Femur (tissue), 1 donor: ENCODE data around the gene BCLAF1.
"Not testable (repeated sequence)": the region's sequence is repeated elsewhere in the genome, so short reads cannot be mapped to it uniquely, and the experiment has no call there.

ENCODE experiments used
- DNase-seq: peaks from one replicate; pipeline ENCODE4 v3.0.0-alpha.2; 2017

Gene BCLAF1

DNA sequence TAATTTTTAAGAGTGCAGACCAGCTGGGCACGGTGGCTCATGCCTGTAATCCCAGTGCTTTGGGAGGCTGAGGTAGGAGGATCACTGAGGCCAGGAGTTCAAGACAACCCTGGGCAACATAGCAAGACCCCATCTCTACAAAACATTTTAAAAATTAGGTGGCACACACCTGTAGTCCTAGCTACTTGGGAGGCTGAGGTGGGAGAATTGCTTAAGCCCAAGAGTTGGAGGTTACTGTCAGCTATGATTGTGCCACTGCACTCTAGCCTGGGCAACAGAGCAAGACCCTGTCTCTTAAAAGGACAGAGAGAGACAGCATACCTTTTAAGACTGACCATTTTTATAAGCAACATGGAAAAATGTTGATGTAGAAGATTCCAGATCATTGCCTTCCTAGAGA lies 18.8 kb upstream of the BCLAF1 start:
- not testable (repeated sequence) for DNase-seq

DNA sequence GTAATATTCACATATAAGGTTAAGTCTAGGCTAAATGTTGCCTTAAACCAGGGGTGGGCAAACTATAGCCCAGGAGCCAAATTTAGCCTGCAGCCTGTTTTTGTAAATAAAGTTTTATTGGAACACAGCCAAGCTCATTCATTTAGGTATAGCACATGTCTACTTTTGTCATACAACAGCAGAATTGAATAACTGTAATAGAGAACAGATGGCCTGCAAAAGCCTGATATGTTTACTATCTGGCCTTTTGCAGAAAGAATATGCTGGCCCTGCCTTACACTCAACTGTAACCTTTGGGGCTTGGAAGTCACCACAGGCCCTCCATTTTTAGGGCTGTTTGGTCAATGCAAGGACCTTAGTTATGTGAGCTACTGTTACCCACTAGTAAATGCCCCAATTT lies 17.7 kb upstream of the BCLAF1 start:
- DNase-seq: no peak

DNA sequence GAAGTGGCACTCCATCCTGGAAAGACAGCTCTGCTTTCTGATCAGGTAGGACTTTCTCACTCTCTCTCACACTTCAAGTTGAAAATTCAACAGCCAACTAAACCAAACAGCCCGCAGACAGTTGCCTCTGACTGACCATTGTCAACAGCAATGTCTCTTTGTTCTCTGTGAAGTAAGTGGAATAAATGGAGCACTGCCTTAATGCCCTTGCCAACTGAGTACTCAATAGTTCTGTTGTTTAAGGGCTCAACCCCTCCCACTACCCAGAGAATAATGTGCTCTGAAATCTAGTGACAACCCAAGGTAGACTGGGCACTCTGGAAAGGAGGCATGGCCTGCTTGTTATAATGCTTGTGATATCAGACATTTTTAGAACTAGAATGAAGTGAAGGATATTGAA lies 16.8 kb upstream of the BCLAF1 start:
- DNase-seq: no peak

DNA sequence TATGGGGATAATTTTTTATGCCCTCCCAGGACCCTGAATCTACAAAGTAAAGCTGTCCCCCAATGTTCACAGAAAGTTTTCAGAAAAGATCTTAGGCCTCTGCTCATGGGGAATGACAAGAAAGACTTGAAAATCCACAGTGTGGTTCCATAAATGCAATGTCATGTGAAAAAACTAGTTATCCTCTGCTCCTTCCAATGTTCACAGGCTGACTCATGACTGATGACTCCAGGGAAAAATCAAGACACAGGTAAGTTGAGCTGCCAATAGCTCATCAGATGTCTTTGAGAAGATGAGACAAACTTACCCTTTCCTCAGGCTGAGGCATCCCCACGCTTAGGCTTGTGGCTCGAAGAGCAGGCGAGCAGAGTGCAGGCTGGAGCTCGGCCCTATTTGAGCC lies 14.8 kb upstream of the BCLAF1 start:
- no peak for DNase-seq

DNA sequence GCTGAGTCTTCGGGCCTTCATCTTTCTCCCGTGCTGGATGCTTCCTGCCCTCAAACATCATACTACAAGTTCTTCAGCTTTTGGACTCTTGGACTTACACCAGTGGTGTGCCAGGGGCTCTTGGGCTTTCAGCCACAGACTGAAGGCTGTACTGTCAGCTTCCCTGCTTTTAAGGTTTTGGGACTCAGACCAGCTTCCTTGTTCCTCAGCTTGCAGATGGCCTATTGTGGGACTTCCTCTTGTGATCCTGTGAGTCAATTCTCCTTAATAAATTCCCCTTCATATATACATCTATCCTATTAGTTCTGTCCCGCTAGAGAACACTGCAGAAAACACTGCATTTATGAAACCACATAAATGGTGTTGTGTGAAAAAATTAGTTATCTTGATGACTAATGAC lies 13.9 kb upstream of the BCLAF1 start:
- DNase-seq: no peak

DNA sequence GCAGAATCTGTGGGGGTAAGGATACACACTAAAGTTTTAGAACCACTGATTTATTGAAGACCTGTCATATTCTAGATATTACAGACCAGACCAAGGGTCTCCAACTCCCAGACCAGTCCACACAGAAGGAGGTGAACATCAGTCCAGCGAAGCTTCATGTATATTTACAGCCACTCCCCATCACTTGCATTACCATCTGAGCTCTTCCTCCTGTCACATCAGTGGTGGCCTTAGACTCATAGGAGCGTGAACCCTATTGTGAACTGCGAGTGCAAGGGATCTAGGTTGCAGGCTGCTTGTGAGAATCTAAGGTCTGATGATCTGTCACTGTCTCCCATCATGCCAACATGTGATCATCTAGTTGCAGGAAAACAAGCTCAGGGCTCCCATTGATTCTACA lies 5.0 kb upstream of the BCLAF1 start:
- no peak for DNase-seq

DNA sequence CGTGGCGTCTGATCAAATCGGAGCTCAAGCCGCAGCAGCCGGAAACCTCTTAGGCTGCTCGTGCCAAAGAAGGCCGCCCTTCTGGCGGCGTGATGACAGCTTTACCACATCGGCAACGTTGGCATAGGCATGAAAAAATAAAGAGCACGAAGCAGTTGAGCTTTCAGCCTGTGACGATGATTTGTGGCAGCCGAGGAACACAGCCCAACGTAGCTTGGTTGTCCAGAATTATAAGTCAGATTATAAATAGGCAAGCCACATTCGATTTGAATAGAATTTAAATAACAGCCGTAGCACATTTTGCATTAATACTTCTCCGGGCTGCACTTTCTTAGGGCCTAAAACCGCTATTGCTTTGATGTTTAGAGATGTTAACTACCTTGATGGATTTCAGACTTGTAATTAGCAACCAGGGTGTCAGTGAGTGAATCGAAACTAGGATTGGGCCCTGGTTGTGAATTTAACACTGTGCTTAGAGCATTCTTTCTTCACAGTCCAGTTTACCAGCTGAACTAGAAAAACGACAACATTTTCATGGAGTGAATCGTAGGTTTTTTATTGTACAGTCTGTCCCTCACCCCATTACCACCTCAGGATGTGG lies 864 bp upstream of the BCLAF1 start:
- DNase-seq: peak; percentile 93

DNA sequence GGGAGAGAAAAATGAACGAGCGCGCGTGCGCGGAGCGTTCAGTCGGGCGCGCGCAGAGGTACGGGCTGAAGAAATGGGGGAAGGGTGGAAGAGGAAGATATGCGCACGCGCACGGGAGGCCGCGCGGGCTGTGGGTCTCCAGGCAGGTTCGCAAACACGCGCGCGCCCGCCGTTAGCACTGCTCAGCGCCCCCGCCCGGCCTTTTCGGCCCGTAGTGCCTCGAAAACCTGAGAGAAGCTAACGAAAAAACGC lies 393 bp downstream of the BCLAF1 start:
- peak; percentile 96 for DNase-seq

DNA sequence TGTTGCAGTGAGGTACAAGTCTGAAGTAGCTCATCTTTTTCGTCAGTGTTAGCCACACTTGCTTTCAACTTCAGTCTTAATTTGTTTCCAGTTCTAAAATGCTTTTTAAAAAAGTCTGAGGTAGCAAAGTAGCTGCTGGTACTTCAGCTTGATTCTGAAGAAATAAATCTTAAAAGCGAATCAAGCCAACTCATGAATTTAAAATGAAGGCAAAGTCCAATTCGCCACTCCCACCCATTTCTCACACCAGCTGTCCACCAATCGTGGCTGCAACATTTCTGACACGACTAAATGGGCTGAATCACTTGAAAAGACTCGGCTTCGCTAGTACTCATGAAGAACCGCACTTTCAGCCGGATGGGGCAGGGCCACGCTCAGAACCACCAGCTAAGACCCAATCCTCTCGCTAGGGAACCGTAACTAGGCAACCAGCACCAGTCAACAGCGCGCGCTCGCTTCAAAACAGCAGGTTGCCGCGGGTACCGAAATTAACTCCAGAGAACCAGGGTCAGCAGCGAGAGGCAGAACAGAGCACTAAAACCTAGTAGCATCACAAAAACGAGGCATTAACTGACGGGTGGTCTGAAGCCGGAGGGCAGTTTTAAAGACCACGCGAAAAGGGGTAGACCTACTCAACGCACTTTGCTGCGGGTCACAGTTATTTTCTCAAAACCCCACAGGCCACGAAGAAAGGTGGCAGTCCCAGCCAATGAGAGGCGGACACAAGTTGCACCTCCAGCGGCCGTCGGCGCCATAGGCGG lies 900 bp downstream of the BCLAF1 start:
- peak; percentile 89 for DNase-seq

DNA sequence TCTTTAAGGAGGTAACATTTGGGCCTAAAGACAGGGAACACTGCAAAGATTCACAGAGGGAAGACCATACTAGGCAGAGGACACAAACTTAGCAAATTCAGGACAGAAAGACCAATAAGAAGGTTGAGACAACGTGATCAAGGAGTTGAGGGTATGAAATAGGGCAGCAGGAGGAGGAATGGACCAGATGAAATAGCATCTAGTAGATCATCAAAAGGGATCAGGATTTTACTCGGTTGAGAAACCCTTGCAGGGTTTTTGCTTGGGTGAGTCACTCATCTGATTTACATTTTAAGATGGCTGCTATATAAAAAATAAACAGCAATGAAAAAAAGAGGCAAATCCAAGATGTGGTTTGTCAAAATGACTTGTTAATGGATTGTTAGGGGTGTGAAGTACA lies 4.7 kb downstream of the BCLAF1 start:
- no peak for DNase-seq

DNA sequence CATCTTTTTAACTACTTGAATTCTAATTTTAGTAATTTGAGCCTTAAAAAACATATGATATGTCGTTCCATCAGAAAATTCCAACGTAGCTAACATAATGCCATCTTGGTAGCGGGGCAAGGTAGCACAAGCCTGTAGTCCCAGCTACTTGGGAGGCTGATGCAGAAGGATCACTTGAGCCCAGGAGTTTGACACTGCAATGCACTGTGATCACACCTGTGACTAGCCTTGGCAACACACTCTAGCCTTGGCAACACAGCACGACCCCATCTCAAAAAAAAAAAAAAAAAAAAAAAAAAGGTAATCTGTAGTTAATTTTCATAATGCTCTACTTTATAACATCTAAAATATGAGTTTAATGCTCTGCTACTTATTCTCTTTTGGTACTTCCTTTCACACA lies 6.7 kb downstream of the BCLAF1 start:
- DNase-seq: no peak

DNA sequence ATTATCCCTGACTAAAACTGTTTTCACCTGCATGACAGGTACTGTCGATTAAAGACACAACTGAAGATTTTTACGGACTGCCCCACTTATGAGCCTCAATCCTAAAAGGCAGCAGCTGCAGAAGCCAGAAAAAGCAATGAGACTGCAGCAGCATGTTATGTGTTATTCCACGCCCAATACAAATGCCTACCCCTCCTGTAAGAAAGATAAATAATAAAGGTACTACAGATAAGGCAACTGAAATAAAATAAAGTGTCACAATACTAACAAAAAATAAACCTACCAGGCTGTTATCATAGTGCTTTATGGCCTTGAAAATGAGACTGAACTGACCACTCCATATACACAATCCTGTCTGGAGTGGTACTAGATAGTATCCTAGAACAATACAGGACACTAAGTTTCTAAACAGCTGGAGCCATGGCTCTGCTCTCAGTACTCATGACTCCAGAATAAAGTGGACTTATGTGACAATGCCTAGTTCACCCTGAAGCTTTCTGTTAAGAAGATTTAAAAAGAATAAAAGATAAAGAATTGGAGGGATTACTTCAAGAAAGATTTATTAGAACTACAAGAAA lies 9.5 kb downstream of the BCLAF1 start:
- no peak for DNase-seq

DNA sequence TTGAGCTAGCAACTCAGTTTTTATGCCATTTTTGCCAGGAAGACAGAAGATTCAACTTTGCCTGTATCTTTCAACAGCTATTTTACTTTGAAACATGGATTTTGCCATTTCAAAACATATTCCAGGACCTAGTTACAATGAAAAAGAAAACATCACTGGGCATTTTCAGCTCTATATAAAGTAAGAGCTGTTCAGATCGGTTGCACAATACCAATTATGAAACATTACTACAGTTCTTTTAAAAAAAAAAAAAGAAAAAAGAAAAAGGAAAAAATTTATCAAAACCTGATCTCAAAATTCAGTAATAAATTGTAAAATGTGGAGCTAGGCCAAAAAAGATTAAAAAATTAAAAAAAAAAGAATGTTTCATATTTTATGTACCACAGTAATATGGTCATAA lies 15.6 kb downstream of the BCLAF1 start:
- no peak for DNase-seq

DNA sequence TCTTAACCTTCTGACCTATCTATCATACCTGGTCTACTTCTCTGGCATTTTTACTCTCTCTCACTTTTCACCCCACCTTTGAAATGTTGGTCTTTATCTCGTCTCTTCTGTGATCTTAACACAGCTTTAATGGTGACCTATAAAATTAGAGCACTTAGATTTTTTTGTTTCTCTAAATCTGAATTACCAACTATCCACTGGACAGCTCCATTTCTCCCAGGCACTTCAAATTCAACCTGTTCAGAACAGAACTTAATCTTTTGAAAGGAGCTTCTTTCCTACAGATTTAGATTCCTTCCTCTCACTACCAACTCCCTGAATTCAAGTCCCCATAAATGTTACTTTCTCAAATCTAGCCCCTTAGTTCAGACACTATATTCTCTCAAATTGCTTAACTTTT lies 24.5 kb downstream of the BCLAF1 start:
- no peak for DNase-seq

DNA sequence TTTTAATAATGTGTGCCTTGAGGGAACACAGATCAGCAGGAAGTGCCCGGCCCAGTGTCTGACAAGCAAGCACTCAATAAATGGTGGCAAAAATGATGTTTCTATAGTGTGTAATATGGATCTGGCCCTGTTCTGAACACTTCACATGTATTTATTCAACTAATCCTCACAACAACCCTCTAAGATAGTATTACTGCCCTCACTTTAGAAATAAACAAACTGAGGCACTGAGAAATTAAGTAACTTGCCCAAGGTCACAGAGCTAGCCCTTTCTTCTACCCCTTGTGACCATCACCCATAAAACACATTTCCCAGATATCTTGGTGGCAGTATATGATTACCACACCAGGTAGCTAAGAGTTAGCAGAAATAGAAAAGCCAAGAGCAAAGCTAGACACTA lies 26.7 kb downstream of the BCLAF1 start:
- DNase-seq: no peak

DNA sequence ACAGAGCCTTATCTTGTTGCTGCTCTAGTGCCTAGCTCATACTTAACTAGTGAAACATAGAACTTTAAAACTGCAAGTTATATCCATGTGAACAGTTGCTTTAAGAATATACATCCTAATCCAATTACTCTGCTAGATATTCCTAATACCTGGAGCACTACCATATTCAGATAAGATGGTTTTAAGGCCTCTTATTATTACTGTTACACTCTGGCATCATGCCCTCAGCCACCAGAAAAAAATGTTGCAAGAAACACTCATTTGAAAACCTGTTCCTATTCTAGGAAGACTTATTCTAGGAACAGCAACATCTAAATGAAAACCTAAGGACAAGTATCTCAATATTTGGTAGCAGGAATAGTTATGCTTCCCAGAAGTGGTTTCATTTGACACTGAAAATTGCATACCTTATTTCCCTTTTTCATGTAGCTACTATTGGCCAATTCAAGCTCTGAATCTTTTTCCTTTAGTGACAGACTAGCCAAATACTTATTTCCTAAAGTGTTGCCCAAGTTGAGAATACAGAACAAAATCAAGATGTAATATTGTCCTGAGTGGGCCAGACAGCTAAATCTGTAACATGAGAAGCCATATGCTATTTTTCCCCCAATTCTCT lies 34.7 kb downstream of the BCLAF1 start:
- no peak for DNase-seq

DNA sequence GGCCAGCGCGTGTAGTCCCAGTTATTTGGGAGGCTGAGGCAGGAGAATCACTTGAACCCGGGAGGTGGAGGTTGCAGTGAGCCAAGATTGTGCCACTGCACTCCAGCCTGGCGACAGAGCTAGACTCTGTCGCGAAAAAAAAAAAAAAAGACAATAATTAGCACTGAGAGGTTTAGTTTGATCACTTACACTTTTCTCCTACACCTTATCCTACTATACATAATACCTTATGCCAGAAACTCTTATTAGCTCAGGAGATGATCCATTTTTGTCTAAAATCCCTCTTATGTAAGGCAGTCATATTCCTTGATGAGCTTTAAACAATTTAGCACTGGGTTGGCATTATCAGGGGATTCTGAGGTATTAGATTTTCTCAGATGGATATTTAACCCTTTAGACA lies 35.9 kb downstream of the BCLAF1 start:
- no peak for DNase-seq

DNA sequence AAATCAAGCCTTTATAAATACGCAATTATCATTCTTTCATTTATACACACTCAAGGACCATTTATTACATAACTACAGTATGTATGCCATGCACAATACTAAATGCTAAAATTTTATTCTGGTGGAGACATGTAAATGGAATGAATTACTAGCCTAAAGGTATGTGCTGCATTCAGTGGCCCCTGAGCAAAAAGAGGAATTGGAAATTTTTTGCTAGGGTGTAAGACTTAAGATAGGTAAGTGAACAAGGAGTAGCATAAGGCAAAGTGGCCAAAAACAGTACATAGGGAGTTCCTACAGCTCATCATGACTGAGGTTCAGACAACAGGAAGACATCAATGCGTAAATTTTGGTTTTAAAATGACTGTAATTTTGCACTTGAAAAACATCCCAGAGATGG lies 37.2 kb downstream of the BCLAF1 start:
- no peak for DNase-seq

DNA sequence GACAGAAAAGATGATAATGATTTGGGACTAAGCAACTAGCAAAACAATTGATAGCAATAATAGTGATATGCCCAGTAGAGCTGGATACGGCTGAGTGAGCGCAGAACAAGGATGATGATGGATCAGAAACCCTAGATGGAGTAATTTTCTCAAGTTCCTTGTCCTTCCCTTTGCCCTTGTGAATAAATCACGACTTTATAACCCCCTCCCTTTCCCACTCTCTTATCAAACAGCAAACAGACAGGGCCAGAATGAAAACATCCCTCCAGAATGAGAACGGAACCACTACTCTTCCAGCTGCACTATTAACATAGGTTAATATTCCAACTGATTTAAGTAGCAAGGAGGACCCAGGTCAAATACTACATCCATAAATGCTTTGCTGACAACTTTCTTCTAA lies 38.3 kb downstream of the BCLAF1 start:
- DNase-seq: no peak

DNA sequence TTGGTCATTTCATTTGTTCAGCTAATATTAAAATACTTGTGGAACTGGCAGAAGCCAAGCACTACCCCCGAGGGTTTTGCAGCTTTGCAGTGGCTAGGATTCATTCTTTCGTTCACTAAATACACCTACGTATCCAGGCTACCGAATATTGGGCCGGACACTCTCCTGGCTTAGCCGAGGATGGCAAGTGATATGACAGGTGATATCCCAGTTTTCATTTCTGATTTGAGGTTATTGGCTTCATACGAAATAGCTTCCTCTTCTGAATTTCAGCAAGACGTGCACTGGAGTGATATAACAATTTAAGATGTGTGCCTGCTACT lies 39.0 kb downstream of the BCLAF1 start:
- DNase-seq: no peak

DNA sequence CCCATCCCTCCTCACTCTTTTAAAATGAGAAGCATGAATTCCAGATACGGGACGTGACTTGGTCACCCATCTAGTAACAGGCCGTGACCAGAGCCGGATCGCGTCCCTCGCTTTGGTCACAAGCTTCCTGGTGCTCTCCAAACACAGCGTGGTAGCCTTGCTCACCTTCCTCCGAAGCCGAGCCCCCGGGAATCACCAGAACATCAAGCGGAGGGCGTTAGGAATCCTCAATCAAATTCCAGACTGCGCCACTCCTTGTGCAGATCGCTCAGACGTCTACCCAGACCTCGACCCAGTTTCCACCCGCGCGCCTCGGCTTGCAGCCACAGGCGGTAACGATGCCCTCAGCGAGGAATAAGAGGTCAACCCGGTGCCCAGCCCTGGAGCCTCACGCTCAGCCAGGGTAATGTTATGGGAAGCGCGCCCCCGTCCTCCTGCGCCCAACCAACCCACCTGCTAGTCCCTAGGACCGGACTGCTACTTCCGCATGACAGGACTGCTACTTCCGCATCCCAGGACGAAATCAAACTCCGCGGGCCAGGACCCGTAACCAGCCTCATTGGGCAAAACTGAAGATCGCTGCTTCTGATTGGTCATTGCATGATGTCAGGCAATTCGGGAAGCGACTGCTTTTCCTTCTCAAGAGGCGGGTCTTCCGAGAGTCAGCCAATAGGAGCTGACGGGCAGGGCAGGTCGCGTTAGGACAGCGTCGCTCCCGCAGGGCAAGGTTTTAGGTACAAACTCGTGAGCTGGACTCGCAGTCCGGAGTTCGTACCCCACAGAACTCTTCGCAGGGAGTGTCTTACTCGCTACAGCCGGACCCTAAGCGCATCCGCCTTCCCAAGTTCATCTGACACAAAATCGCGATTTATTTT lies 39.6 kb downstream of the BCLAF1 start, which contains the start of gene MTFR2:
Gene MTFR2, minus strand, starts transcription at position 501 of the 875 bp plus-strand sequence. CDS start 1,212 bp downstream, outside the sequence.
- DNase-seq: peak; percentile 98

DNA sequence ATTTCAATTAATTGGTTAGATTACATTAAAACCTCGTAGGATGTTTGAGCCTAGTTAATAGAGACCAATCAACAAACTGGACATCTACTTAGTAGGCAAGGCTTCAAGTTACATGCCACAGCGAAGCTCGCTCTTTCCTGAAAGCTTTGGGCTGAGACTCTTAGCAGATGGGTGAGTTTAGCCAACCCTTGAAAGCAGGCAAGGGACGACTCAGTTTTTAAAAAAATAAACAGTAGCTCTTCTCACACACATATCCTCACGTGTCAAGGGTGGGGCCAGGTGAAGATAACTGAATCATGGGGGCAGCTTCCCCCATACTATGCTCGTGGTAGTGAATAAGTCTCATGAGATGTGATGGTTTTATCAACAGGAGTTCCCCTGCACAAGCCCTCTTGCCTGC lies 40.3 kb downstream of the BCLAF1 start:
- no peak for DNase-seq

DNA sequence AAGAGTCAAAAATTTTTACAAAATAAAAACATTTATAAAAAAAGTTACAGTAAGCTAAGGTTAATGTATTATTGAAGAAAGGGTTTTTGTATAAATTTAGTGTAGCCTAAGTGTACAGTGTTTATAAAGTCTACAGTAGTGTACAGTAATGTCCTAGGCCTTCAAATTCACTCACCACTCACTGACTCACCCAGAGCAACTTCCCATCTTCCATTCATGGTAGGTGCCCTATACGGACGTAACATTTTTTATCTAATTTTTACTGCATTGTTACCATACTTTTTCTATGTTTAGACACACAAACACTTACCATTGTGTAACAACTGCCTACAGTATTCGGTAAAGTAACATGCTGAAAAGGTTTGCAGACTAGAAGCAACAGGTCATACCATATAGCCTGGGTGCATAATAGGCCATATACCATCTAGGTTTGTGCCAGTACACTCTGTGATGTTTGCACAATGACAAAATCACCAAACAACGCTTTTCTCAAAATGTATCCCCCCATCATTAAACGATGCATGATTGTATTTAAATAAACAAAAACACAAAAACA lies 45.5 kb downstream of the BCLAF1 start:
- no peak for DNase-seq
